ELR (cell line): ENCODE results near the gene PREX1.
"Not testable (repeated sequence)": the region's sequence is repeated elsewhere in the genome, so short reads cannot be mapped to it uniquely, and the experiment has no call there.

Experiments
- DNase-seq: peaks from one replicate; pipeline ENCODE4 v3.0.0-alpha.2; 2015; ENCODE audit warnings: low read depth

The PREX1 gene

GRCh38 chr20:48846516-48847492 is 19.0 kb upstream of the PREX1 start:
- peak; percentile 52 for DNase-seq

- peak; percentile 68 for DNase-seq
These were observed 18.0 kb upstream of the PREX1 start for GRCh38 chr20:48845721-48846306.

DNA sequence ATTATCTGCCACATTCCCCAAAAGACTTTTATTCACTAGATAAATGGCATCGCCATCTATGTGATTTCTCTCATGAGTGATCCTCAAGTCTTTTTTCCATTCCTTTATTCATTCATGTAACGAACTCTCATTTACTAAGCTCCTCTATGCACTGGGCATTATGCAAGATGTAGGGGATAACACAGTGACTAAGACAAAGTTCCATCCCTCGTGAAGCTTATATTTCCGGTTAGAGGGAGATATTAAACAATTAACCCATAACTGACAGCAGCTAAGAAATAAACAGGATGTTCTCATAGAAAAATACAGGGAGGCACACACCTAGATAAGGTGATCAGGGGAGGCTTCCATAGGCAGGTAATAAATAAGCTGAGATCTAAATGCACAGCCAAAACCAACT is 17.2 kb upstream of the PREX1 start:
- DNase-seq = peak; percentile 80

GRCh38 chr20:48843896-48844295 is 16.1 kb upstream of the PREX1 start:
- not testable (repeated sequence) for DNase-seq

GRCh38 chr20:48843057-48843806 is 15.4 kb upstream of the PREX1 start:
- DNase-seq = peak; percentile 56

- DNase-seq = peak; percentile 96
These were observed 14.2 kb upstream of the PREX1 start for GRCh38 chr20:48841875-48842529.

- peak; percentile 16 for DNase-seq
These were observed 13.5 kb upstream of the PREX1 start for GRCh38 chr20:48841196-48841874.

DNA sequence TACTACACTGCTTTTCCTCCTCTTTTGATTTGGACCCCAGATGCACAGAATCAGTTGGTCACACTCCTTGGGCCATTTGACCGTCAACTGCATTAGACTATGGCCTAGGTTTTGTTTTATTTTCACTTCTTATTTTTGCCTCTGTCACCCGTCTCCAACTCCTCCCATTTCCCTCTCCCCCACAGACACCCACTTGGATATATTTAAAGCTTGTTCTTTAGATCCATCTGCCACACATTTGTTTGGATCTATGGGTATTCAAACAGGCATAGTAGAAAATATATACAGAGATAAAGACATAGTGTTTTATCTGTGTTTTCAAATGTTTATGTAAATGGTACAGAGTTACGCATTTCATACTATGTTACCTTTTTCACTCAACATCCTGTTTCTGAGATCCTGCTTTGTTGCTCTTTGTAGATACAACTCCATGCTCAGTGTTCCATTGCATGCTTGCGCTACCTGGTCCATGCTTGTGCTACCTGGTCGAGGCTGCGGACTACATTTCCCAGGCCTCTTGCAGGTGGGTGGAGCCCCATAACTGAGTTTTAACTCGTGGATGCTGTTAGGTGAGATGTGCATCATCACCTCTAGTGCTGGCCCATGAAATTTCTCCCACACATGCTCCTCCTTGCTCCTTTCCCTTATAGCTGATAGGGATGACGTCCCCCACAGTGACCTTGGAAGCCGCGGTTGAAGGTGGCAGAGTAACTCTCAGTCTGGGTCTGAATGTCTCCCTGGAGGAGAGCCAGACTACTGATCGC is 11.5 kb upstream of the PREX1 start:
- no peak for DNase-seq

DNA sequence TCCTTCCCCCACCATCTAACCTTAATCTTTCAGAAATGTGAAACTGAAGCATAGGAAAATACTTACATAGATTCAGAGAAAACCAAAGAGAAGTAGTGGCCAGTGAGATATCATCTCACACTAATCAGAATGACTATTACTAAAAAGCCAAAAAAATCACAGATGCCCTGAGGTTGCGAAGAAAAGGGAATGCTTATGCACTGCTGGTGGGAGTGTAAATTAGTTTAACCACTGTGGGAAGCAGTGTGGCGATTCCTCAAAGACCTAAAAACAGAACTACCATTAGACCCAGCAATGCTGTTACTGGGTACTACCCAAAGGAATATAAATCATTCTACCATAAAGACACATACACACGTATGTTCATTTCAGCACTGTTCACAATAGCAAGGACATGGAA is 9.2 kb upstream of the PREX1 start:
- DNase-seq = no peak

DNA sequence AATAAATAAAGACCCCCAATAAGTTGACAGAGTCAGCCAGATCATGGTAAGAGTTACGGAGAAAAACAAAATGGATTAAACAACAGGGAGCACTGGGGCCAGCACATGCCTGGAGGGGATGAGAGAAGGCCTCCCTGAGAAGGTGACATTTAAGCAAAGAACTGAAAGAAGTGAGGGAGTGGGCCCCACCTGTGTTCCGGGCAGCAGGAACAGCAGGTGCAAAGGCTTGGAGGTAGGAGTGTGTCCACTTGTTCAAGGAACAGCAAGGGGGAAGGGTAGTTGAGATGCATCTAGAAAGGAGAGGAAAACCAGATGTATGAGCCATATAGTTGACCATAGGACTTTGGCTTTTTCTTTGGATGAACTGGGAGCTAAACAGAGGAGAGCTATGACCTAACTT is 7.6 kb upstream of the PREX1 start:
- DNase-seq = no peak

GRCh38 chr20:48834278-48834677 is 6.5 kb upstream of the PREX1 start:
- DNase-seq = no peak

GRCh38 chr20:48832405-48832730 is 4.6 kb upstream of the PREX1 start:
- DNase-seq = no peak

GRCh38 chr20:48831718-48832404 is 4.1 kb upstream of the PREX1 start:
- DNase-seq = peak; percentile 83

DNA sequence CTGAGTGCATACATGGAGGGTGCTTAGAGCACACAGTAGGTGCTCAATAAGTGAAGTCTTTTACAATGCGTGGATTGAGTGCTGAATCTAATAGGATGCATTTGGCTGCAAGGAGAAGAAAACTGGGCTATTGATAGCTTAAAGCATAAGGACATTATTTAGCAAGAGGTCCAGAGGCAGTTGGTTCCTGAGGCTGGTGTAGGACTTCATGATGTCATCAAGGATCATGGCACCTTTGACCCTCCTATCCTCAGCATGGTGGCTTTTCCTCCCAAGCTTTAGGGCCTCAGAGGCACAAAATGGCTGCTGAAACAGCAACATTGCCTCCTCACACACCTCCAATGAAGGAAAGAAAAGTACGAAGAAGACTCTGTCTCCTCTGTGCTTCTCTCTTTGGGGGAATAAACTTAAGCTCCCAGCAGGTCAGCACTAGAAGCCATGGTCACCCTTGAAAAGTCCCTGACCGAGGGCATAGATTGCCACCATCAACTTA is 3.1 kb upstream of the PREX1 start:
- no peak for DNase-seq

DNA sequence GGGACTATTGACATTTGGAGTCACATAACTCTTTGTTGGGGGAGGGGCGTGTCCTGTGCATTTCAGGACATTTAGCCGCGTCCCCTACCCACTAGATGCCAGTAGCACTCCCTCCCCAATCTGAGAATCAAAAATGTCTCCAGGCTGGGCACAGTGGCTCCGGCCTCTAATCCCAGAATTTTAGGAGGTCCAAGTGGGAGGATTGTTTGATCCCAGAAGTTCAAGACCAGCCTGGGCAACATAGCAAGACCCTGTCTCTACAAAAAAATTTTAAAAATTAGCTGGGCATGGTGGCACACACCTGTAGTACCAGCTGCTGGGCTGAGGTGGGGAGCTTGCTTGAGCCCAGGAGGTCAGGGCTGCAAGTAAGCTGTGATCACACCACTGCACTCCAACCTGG is 2.1 kb upstream of the PREX1 start:
- no peak for DNase-seq

GRCh38 chr20:48828734-48829460 is 1.1 kb upstream of the PREX1 start:
- DNase-seq = peak; percentile 20

- peak; percentile 73 for DNase-seq
These were observed 672 bp downstream of the PREX1 start for GRCh38 chr20:48826883-48827771.

- DNase-seq = peak; percentile 23
These were observed 1.3 kb downstream of the PREX1 start for GRCh38 chr20:48826480-48826879.
